Testis (tissue), 2 donors: Measurements from ENCODE around the gene CPXM1.
"Not testable (repeated sequence)": the region's sequence is repeated elsewhere in the genome, so short reads cannot be mapped to it uniquely, and the experiment has no call there.

Experiments used
- CTCF ChIP-seq, 3 experiments: fragments of 450-650 bp in 2 of 3; fragments of 200-600 bp in 1 of 3; sonication (generic) in 1 of 3; IDR thresholded peaks; one replicate each; pipeline ENCODE4 v1.5.1; 2016 to 2019; ENCODE audit warnings: antibody characterized with exemption in 3 of 3, mild to moderate bottlenecking in 2 of 3, moderate library complexity in 1 of 3
- POLR2A ChIP-seq: fragments of 450-650 bp; IDR thresholded peaks from one replicate; pipeline ENCODE4 v1.6.1; 2017; ENCODE audit warnings: antibody characterized with exemption, mild to moderate bottlenecking, moderate library complexity

GRCh38 chr20:2807929-2808328, 7.5 kb upstream of the CPXM1 start:
- TF ChIP-seq CTCF (IDR thresholded peaks at IDR 0.05); POLR2A: not testable (repeated sequence)
